Effector CD4-positive, alpha-beta T cell (primary cell): Measurements from ENCODE around the gene ANAPC1.
"Not testable (repeated sequence)": the region's sequence is repeated elsewhere in the genome, so short reads cannot be mapped to it uniquely, and the experiment has no call there.

ENCODE experiments used
- DNase-seq: peaks from one replicate; pipeline ENCODE4 v3.0.0-alpha.2; 2020
- total RNA-seq: gene quantifications from one replicate; lab custom pipeline; 2026; lab: John Stamatoyannopoulos, UW

Gene ANAPC1, protein sequence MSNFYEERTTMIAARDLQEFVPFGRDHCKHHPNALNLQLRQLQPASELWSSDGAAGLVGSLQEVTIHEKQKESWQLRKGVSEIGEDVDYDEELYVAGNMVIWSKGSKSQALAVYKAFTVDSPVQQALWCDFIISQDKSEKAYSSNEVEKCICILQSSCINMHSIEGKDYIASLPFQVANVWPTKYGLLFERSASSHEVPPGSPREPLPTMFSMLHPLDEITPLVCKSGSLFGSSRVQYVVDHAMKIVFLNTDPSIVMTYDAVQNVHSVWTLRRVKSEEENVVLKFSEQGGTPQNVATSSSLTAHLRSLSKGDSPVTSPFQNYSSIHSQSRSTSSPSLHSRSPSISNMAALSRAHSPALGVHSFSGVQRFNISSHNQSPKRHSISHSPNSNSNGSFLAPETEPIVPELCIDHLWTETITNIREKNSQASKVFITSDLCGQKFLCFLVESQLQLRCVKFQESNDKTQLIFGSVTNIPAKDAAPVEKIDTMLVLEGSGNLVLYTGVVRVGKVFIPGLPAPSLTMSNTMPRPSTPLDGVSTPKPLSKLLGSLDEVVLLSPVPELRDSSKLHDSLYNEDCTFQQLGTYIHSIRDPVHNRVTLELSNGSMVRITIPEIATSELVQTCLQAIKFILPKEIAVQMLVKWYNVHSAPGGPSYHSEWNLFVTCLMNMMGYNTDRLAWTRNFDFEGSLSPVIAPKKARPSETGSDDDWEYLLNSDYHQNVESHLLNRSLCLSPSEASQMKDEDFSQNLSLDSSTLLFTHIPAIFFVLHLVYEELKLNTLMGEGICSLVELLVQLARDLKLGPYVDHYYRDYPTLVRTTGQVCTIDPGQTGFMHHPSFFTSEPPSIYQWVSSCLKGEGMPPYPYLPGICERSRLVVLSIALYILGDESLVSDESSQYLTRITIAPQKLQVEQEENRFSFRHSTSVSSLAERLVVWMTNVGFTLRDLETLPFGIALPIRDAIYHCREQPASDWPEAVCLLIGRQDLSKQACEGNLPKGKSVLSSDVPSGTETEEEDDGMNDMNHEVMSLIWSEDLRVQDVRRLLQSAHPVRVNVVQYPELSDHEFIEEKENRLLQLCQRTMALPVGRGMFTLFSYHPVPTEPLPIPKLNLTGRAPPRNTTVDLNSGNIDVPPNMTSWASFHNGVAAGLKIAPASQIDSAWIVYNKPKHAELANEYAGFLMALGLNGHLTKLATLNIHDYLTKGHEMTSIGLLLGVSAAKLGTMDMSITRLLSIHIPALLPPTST (N-terminal part only)
- total RNA-seq, result 74.7 reads per million, percentile 77 among the genes with 10 or more reads in this experiment

DNA sequence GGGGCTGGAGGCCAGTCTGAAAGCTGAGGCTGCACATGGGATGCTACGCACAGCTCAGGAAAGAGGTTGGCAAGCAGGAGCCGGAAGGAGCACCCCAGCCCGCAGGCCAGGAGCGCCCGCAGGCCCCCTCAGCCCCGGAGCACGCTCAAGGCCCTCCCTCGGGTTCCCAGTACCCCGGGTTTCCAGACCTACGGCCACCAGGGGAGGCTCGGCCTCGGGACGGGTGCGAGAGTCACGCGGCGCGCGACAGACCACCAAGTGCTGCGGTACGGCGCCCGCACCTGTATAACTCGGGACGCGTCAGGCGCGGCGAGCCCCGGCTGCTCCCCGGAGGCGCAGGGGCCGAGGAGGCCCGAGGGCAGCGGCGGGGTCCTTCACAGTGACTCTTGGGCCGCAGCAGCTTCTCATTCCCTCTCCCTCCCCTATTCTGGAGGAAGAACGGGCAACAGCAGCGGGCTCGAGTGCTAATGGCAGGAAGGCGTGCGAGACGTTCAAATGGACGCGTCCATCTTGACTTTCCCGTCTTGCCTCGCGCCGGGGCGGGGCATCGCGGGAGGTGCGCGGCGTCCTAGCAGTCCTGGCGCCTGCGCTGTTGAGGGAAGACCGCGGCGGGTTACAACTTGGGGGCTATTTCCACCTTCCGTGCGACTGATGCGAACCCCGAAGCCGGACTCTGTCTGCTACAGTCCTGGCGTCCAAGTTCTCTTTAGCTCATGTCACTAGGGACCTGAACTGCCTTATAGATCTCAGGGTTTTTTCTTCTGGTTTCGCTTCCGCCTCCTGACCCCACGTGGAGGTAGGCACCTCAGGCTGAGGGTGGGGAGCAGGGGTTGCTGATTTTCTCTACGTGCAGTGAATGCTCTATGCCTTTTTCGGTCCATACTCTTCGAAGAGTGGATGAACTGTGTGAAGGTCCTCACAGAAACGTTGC is at the start of gene ANAPC1:
ANAPC1 (minus strand) TSS at position 533 of the 931 bp plus-strand sequence. CDS start 3,368 bp downstream, outside the sequence.
- peak; percentile 81 for DNase-seq

DNA sequence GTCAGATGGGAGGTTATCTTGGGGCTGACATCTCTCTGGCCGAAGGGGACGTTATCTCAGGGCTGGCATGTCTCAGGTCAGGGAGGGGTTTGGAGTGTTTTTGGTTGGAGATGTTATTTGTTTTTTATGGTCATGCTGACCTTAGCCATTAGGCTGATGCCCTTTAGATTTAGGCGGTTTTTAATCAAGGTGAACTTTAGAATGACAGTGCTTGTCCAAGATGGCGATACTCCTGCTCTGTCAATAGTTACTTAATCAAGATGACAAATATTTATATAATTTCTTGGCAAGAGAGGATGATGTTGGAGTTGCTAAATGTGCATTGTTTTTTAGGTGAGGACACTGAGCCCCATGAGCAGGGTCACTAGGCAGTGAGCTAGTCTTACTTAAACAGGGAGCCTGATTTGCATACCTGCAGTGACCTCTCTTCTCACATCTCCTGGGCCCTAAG is 48.9 kb upstream of the ANAPC1 start:
- no peak for DNase-seq

DNA sequence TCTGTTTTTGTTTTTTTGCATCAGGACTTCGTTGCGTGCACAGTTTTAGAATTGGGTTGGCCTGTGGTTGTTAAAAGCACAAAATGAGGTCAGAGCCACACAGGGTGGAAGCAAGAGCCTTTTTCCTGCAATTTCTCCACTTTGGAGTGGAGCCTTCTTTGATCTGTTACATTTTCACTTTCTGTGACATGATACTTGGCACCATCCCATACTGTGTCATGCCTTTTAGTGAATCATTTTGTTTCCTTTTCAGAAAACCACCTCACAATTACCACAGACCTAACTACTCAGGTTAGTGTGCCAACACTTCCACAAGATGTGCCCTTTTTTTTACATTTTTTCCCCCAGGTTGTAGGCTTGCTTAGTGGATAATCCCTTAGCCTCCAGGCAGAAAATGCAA is 46.9 kb upstream of the ANAPC1 start:
- no peak for DNase-seq

DNA sequence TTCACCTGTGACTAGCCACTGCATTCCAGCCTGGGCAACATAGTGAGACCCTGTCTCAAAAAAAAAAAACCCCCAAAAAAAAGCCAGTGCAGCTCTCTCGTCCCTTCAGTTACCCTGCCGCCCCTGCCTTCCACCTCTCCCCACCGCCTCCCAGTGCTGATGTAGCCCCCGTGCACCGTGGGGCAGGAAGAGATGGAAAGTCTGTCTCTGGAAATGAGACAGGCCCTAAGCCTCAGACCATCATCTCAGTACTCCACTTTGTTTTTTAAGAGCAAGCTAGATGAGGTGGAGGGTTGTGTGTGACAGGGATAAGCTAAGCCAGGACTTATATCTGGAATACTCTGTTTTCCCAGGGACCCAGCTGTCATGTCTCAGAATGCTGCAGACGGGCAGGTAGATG is 46.4 kb upstream of the ANAPC1 start:
- no peak for DNase-seq

DNA sequence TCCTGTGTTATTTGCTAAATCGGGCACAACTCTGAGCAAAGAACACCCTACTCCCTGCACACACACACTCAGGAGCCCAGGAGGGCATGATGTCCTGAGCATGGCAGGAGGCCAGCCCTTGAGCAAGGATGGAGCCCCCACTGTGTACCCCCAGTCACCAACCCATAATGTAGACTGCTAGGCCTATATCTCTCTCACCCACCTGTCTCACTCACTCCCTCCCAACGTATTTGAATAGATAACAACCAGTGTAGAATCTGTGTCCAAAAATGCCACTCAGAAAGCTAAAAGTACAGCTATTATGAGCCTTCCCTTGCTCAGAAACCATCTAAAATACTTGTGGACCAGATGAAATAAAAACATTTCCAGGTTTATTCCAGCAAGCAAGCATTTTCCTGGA is 43.7 kb upstream of the ANAPC1 start:
- no peak for DNase-seq

DNA sequence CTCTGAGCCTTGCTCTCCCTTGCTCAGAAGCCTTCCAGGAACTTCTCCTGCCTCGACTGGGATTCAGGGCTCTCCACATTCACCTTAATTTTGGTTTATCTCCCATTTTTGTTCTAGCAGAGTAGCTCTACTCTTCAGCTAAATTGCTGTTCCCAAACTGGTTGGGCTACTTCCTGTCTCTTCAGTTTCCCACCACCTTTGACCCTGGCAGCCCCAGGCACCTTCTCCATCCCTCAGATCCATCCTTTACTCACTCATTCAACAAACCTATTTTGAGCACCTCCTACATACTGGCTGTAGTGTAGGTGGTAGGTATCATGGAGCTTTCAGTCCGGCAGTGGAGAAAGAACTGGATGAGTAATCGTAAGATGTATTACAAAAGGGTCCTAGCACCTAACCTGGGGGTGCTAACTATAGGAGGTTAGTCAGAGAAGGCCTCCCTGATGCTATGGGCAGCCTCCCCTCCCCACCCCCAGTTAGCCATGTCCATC is 40.7 kb upstream of the ANAPC1 start:
- no peak for DNase-seq

DNA sequence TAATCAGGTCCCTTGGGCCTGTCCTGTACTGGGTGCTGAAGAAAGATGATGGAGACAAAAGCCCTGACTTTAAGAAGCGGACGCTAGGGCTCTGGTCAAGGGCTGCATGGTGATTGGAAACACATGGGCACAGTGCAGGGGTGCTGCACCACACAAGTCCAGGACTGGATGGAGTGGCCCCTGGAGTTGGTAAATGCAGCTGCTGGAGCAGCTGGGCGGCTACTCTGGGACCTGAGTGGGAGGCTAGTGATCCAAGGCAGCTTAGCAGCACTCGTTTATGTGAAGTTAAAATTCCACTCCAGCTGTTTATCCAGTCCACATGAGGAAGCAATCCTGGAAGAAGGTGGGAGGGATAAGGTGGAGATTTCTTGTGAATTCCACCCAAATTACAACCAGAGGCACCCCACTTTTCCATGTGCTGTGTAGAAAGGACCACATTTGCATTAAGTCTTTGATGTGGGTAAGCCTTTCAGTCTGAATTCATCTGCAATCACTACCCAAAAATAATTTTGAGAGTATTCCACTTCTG is 39.3 kb upstream of the ANAPC1 start:
- DNase-seq, result no peak

DNA sequence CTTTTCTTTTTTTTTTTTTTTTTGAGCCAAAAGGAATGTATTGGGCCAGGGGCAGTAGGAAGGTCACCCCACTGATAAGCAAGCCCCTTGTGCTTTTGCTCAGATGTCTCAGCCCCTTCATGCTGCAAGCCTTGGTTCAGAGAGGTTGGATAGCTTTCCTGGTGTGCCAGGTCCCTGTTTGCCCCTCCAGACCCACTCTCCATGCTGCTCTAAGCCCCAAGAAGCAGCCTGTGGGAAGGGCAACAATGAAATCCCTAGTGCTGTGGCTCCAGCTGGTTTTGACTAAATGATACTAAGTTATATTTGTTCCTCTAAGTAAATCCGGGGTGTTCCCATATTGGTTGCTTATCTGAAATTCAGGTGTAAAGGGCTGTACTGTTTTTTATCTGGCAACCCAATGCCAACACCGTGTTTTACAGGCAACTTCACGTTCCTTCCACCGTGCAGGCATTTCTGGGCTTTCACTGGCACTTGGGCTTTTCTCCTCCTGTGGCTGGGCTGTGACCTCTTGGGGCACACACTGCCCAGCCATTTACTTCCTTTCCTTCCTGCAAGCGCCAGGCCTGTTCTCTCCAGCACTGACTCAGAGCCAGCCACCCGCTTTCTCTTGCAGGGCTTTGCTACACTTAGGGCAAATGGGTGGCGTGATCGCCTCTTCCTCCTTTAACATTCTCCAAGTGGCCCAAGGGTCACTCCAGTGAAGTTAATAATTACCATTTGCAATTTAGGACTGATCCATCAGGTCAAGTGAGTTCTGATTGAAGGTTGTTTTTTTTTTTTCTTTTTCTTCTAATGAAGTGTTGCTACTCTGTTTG is 36.0 kb upstream of the ANAPC1 start:
- DNase-seq, result no peak

DNA sequence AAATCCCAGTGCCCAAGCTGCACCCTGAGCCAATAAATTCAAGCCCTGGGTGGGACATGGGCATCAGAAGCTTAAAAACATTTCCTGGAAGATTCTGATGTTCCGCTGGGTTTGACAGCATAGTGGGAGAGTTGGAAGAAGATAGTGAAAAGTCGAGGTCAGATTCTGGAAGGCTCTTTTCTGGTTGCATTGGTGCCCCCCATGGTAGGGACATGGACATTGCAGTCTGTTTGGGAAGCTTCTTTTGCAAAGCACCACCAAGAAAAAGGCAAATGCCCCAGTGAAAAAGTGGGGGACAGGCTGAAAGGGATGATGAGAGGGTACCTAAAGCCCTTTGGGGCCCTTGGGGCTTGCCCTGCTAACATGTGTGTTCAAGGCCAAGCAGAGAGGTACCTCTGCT is 35.4 kb upstream of the ANAPC1 start:
- DNase-seq, result no peak

DNA sequence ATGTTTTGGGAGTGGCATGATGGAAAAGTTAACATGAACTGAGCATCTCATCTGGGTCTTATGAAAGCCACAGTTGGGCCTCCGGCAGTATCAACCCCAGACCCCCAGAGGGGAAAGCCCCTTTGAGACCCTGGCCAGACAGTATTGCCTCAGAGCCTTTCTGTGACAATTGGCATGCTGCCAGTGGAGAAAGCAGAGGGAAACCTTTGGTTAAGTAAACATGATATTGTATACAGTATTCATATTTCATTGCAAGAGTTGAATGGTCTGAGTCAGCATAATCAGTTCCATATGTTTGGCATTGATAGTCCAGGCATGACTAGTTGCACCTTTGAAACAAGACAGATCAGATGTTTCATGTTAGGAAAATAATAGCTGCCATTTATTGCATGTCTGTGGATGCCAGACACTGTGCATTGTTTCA is 34.4 kb upstream of the ANAPC1 start:
- DNase-seq, result no peak

DNA sequence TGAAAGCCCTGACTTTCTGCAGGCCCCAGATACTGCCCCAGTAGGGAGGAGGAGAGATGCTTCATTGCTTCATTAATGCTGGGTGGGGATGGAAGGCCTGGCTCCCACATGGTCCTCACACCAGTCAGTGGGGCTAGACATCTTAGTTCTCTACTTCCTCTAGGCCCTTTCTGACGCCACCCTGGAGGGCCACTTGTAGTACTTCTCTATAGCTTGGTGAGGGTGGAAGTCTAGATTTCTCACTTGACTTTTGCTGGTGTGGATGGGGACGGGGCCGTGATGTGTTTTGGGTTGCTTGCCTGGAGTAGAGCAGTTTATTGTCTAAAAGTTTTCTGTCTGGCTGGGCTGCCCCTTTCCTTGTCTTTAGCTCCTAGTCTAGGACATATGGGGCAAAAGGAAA is 33.1 kb upstream of the ANAPC1 start:
- no peak for DNase-seq

DNA sequence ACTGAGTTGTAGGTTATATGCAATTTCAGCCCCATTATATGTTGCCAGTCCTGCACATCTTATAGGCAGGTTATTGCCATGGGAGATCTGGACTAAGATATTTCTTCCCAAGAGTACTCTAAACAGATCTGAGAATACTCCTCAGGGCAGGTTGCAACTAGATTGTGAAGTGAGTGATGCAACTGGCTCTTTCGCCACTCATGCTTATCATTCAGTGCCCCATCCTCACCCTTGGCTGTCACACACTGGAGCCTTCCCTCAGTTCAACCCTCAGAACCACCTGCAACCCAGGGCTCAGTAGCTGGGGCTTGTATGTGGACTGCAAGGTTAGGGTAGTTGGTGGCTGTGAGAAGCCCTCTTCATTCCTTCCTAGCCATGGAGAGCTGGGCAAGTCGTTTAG is 28.6 kb upstream of the ANAPC1 start:
- DNase-seq, result no peak

DNA sequence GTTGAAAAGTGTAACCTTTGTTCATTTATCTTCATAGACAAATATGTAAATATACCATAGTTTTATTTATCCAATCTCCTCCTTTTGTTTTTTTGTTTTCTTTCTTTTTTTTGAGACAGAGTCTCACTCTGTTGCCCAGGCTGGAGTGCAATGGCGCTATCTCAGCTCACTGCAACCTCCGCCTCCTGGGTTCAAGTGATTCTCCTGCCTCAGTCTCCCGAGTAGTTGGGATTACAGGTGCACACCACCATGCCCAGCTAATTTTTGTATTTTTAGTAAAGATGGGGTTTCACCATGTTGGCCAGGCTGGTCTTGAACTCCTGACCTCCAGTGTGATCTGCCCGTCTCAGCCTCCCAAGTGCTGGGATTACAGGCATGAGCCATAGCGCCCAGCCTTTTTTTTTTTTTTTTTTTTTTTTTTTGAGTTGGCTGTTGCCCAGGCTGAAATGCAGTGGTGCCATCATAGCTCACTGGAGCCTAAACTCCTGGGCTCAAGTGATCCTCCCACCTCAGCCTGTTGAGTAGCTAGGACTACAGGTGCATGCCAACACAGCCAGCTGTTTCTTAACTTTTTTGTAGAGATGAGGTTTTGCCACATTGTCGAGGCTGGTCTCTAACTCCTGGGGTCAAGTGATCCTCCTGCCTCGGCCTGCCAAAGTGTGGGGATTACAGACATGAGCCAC is 27.4 kb upstream of the ANAPC1 start:
- DNase-seq, result not testable (repeated sequence)

DNA sequence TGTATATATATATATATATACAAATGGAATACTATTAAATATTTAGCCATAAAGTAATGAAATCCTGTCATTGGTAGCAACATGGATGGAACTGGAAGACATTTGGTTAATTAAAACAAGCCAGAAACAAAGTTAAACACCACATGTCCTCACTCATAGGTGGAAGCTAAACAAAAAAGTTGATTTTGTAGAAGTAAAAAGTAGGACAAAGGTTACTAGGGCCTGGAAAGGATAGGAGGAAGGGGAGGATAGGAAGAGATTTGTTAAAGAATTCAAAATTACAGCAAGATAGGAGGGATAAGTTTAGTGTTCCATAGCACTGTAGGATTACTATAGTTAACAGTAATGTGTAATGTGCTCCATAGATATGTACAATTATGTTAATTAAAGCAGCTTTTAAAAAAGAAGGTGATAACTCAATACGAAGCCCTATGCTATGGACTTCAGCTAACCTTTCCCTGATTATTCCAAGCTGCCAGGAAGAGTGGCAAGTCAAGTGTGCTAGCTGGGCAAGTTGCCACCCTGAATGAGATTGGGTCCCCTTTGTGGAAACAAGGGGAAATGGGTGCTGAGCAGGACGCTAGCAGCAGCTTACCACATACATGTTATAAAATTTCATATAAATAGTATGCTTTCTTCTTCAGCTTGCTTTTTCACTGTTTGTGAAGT is 26.8 kb upstream of the ANAPC1 start:
- DNase-seq, result no peak

DNA sequence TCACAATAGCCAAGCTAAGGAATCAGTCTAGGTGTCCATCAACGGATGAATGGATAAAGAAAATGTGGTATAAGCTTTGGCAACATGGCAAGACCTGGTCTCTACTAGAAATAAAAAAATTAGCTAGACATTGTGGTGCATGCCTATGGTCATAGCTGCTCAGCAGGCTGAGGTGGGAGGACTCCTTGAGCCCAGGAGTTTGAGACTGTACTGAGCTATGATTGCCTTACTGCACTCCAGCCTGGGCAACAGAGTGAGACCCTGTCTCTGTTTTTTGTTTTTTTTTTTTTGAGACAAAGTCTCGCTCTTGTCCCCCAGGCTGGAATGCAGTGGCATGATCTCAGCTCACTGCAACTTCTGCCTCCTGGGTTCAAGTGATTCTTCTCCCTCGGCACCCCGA is 26.0 kb upstream of the ANAPC1 start:
- DNase-seq, result not testable (repeated sequence)

DNA sequence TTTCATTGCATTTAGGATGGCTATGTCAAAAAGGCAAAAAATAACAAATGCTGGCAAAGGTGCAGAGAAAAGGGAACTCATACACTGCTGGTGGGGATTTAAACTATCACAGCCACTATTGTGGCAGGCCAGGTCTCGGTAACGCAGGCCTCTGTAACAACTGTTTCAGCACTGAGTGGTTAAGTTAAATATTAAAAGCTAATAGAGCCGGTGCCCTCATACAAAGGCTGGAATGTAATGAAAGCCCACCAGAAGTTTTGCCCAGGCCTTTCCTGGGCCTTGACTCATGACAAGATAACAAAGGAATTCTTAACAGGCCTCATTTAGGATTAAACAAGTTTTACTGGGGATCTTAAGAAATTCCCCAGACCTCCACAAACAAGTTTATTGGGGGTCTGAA is 25.1 kb upstream of the ANAPC1 start:
- no peak for DNase-seq

DNA sequence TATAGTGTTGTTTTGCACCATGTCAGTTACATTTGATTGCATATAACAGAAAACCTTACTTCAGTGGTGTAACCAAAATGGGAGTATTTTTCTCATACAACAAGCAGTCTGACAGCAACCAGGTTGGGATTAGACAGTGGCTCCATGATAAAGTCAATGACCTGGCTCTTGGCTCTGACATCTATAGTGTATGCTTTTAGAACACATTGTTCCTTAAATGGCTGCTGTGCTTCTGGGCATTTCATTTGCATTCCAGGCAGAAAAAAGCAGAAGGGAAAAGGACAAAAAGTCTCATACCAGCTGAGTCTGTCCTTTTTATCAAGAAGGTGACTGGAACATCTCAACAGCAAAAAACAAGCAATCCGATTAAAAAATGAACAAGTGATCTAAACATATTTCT is 24.6 kb upstream of the ANAPC1 start:
- DNase-seq, result no peak

DNA sequence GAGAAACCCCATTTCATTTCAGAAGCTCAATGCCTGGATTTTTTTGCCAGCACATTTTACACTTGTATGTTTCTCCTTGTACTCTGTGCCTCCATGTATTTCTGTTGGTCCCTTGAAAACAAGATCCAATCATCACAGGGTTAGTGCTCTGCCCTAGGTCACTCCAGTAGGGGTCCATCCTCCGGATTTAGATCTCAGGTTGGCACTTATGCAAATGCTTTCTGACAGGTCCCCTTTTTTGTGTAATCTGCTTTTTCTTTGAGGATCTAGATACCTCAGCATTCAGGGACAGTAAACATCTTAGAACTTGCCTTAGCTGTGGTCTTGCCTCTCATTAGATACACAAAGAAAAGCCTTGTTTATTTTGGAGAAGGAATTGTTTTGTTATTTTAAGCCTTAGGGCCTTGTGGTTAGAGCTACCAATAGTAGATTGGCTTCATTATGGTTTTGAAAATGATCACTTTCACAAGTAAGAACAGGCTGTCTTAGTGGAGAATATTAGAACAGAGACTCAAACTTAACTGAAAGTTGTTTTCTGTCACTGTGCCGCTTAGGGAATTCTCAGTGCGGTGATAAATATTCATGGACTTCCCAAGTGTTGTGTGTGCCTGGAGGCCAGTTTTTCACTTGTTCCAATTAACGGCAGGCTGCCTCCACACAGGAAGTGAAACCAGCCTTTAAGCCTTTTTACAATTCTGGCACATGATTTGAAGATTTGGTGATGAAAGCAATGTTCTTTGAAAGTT is 22.2 kb upstream of the ANAPC1 start:
- no peak for DNase-seq
